Measurements from ENCODE around the gene BRI3. TPM values are rescaled to one million over a fixed set of nuclear protein-coding genes. Genes with fewer than 3 reads are reported as not detected.

BRI3 gene
- total and polyA plus RNA-seq, 2 of the 8 experiments (the other 6 are each of a cell fraction or from before 2014, with no cell fraction given): 77.5 to 93.4 TPM

DNA sequence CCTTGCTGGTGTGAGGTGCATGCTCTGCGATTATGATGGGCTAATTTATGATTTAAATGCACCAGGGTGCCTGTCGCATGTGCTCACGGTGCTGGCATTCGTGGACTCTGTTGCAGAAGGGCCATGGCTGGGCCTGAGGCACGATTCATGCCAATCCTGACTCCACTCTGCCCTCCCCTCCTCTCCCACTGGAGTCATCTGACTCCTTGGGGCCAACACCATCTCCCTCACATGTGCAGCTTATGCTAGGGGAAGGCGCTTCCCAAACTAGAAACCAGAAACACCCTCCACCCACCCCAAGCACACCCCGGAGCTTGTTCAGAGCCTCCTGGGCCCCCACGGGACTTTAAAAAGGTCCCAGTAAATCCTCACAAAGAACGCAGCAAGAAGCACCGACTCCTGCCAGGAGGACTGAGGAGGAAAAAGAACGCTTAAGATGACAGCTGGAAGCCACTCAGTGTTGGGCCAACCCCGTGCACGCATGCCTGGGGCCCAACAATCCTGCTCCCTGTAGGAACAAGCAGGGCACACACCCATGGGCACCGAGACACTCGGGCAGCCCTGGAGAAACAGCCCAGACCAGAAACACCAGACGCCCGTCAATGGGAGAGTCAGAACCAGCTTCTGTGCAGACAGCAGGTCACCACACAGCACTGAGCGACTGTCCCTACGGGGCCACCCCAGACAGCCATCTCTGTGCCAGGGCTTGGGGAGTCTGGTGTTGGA is 14.1 kb downstream of the BRI3 start:
- Histone ChIP-seq H3K4me1 (replicated peaks in 1 of 4; ENCODE audit: control insufficient read depth in 3 of 4, insufficient read depth in 4 of 4, low read length in 3 of 4) (peaks cover 0 to 10% (median 3%) of the 10 kb centered on the region in 4 experiments; a peak in 5 of 7 replicates), H2BK15ac (ENCODE audit: low read length) (no peak overlapping the region), H4K91ac (replicated peaks; ENCODE audit: insufficient read length, low read length) (no peak overlapping the region), H4K8ac (ENCODE audit: extremely low read depth, insufficient read depth, low read length) (no peak overlapping the region), H3K79me1 (ENCODE audit: low read depth, low read length) (no peaks in the 10 kb centered on the region), H3K27ac (ENCODE audit: low read depth, low read length) (no peak overlapping the region), H3K56ac (replicated peaks; ENCODE audit: insufficient read length, low read depth, low read length) (no peak overlapping the region), H3K23ac (ENCODE audit: insufficient read length) (no peak overlapping the region), H3K36me3 (ENCODE audit: control insufficient read depth in 2 of 4, insufficient read depth in 4 of 4, low read length in 3 of 4) (peaks cover 9 to 20% (median 13%) of the 10 kb centered on the region in 4 experiments; a peak in 7 of 8 replicates), H4K20me1 (replicated peaks in 1 of 2; ENCODE audit: control insufficient read depth in 1 of 2, insufficient read depth in 2 of 2, low read length in 2 of 2) (peaks cover 15 to 26% of the 10 kb centered on the region in 2 experiments), H3K4me2 (ENCODE audit: insufficient read depth in 1 of 2, low read depth in 2 of 2, low read length in 2 of 2) (no peak overlapping the region), H2BK120ac (replicated peaks; ENCODE audit: low read depth, low read length) (no peak overlapping the region), H3K18ac (ENCODE audit: extremely low read depth, low read length) (no peak overlapping the region), H2BK12ac (ENCODE audit: low read depth, low read length) (no peak overlapping the region), H4K5ac (ENCODE audit: insufficient read length, low read depth, low read length) (no peak overlapping the region), H2BK5ac (ENCODE audit: low read depth, low read length) (no peak overlapping the region), H3K27me3 (replicated peaks in 1 of 4; ENCODE audit: control insufficient read depth in 3 of 4, extremely low read depth in 1 of 4, insufficient read depth in 3 of 4, low read length in 3 of 4) (no peaks in the 10 kb centered on the region), H3K4me3 (ENCODE audit: extremely low read depth in 1 of 4, insufficient read depth in 2 of 4, low read depth in 3 of 4, low read length in 4 of 4) (no peak overlapping the region), H2AFZ (ENCODE audit: low read length) (no peak overlapping the region), H3K14ac (ENCODE audit: insufficient read length) (no peak overlapping the region), H3K9ac (replicated peaks in 1 of 4; ENCODE audit: extremely low read depth in 1 of 4, low read depth in 3 of 4, low read length in 3 of 4) (no peak overlapping the region), H3K4ac (replicated peaks; ENCODE audit: insufficient read length, low read depth, low read length) (no peak overlapping the region), H3K9me3 (ENCODE audit: insufficient read depth in 2 of 2, low read depth in 1 of 2, low read length in 1 of 2) (no peaks in the 10 kb centered on the region), H2AK5ac (ENCODE audit: low read depth, low read length) (no peak overlapping the region), H3K23me2 (ENCODE audit: low read depth, low read length) (no peaks in the 10 kb centered on the region), H2BK20ac (ENCODE audit: low read length) (no peak overlapping the region), H3K79me2 (ENCODE audit: control insufficient read depth in 1 of 2, insufficient read depth in 2 of 2, low read length in 2 of 2) (no peaks in the 10 kb centered on the region; a peak in 1 of 4 replicates)
- CTCF ChIA-PET (ENCODE audit: partially characterized antibody): interaction anchor here (0.8 to 8.1 kb wide), 5 partner anchors 20 to 120 kb away, joined by 3 to 57 read pairs (median 4); partner anchors contain the start of gene BAIAP2L1
- FAIRE-seq (no peak), DNase-seq (ENCODE audit: low read depth in 1 of 2, low spot score in 2 of 2) (no peak)
- TF ChIP-seq POLR2A (IDR thresholded peaks at IDR 0.05; ENCODE audit: control extremely low read depth in 1 of 2, low read depth in 2 of 2, low read length in 2 of 2) (no peak), TBP (IDR thresholded peaks at IDR 0.05; ENCODE audit: low read depth, low read length) (no peak), EZH2 (IDR thresholded peaks at IDR 0.05; ENCODE audit: low read depth, low read length, severe bottlenecking) (no peak), CEBPB (IDR thresholded peaks at IDR 0.05; ENCODE audit: low read depth, low read length) (no peak), HDAC6 (IDR thresholded peaks at IDR 0.05; ENCODE audit: low read depth, low read length) (no peak), ASH2L (IDR thresholded peaks at IDR 0.05; ENCODE audit: low read length) (no peak), POU5F1 (IDR thresholded peaks at IDR 0.05; ENCODE audit: low read depth, low read length) (no peak), ZNF274 (IDR thresholded peaks at IDR 0.05; ENCODE audit: borderline replicate concordance, extremely low read depth, low read length) (no peak), RNF2 (IDR thresholded peaks at IDR 0.05; ENCODE audit: borderline replicate concordance, low read depth, low read length, missing control alignments, poor library complexity, severe bottlenecking) (no peak), POLR2AphosphoS5 (IDR thresholded peaks at IDR 0.05; ENCODE audit: low read depth, low read length) (no peak), GTF2F1 (IDR thresholded peaks at IDR 0.05; ENCODE audit: borderline replicate concordance, low read depth, low read length) (no peak)
- WGBS, 2 experiments (ENCODE audit: extremely low coverage in 1 of 2, insufficient coverage in 1 of 2, insufficient read length in 1 of 2, insufficient replicate concordance in 2 of 2, low coverage in 1 of 2, low lambda C conversion rate in 2 of 2, missing lambda C conversion rate in 1 of 2): 92% methylated on average over 18 of the region's 19 CpGs; no CpG with 5 or more reads in 1 of the 2 experiments
- POLR2A ChIA-PET (ENCODE audit: partially characterized antibody): interaction anchor here (0.9 to 1.8 kb wide), 3 partner anchors 10 to 105 kb away, joined by 3 to 7 read pairs (median 5); partner anchors contain the start of gene BAIAP2L1
